SK-N-SH (cell line): ENCODE measurements around the gene RAD51B. TPM values are rescaled to one million over a fixed set of nuclear protein-coding genes. Genes with fewer than 3 reads are reported as not detected.

Source experiments
- CTCF ChIA-PET: fragments of 300-600, 350-600 bp; formaldehyde crosslinking; extraction: SDS; loops from one replicate; lab custom pipeline; 2021; lab: Yijun Ruan, JAX
- POLR2A ChIA-PET: fragments of 350-600 bp; sonication (Branson Sonifier 250); formaldehyde crosslinking; extraction: SDS; loops from one replicate; lab custom pipeline; 2020; ENCODE audit warnings: antibody characterized with exemption, inconsistent platforms; lab: Yijun Ruan, JAX
- DNase-seq: peaks from one replicate; pipeline ENCODE4 v3.0.0; 2012
- H2AFZ ChIP-seq: fragments of 200-600 bp; sonication (generic); 2 replicates; pipeline ENCODE4 v1.8.1; 2016; ENCODE audit warnings: antibody characterized with exemption, mild to moderate bottlenecking, low read depth
- H3F3A ChIP-seq: fragments of 200-600 bp; sonication (generic); replicated peaks from 2 replicates; pipeline ENCODE3; 2016; ENCODE audit warnings: antibody characterized with exemption, mild to moderate bottlenecking; ENCODE audit not compliant: insufficient read depth
- H3K27ac ChIP-seq, 2 experiments: fragments of 200-500 bp in 1 of 2; fragments of 200-600 bp in 1 of 2; sonication (Bioruptor generic) in 1 of 2; sonication (generic), shearing (Covaris generic) in 1 of 2; 2 replicates each; pipeline versions ENCODE4 v1.5.1 to v1.6.1; 2014 to 2016; ENCODE audit warnings: low read depth in 2 of 2, inconsistent platforms in 1 of 2, low read length in 1 of 2, mild to moderate bottlenecking in 1 of 2, mixed read lengths in 1 of 2
- H3K27me3 ChIP-seq: fragments of 200-600 bp; sonication (generic), shearing (Covaris generic); 2 replicates; pipeline ENCODE4 v1.6.1; 2016; ENCODE audit warnings: mixed run types; ENCODE audit not compliant: insufficient read depth
- H3K36me3 ChIP-seq, 2 experiments: fragments of 200-500 bp in 1 of 2; fragments of 200-600 bp in 1 of 2; sonication (Bioruptor generic) in 1 of 2; sonication (generic) in 1 of 2; replicated peaks in 1 of 2; 2 replicates each; pipeline versions ENCODE3 to v1.5.1; 2014 to 2016; ENCODE audit warnings: low read length in 1 of 2, mild to moderate bottlenecking in 1 of 2; ENCODE audit not compliant: insufficient read depth in 2 of 2, control insufficient read depth in 1 of 2
- H3K4me1 ChIP-seq, 2 experiments: fragments of 200-500 bp in 1 of 2; fragments of 200-600 bp in 1 of 2; sonication (Bioruptor generic) in 1 of 2; sonication (generic), shearing (Covaris generic) in 1 of 2; 2 replicates each; pipeline versions ENCODE4 v1.5.1 to v1.6.1; 2014 to 2016; ENCODE audit warnings: low read depth in 1 of 2, low read length in 1 of 2, mixed run types in 1 of 2; ENCODE audit not compliant: insufficient read depth in 2 of 2, control insufficient read depth in 1 of 2
- H3K4me2 ChIP-seq: fragments of 200-600 bp; sonication (generic), shearing (Covaris generic); 2 replicates; pipeline ENCODE4 v1.6.1; 2017; ENCODE audit warnings: mixed run types
- H3K4me3 ChIP-seq, 2 experiments: fragments of 200-500 bp in 1 of 2; fragments of 200-600 bp in 1 of 2; sonication (Bioruptor generic) in 1 of 2; sonication (generic), shearing (Covaris generic) in 1 of 2; 2 replicates each; pipeline versions ENCODE4 v1.5.1 to v1.8.1; 2014 to 2016; ENCODE audit warnings: low read depth in 2 of 2, inconsistent platforms in 1 of 2, low read length in 1 of 2, mild to moderate bottlenecking in 1 of 2, mixed read lengths in 1 of 2, moderate library complexity in 1 of 2
- H3K79me2 ChIP-seq: fragments of 200-600 bp; sonication (generic); 2 replicates; pipeline ENCODE4 v1.8.1; 2017; ENCODE audit warnings: mild to moderate bottlenecking; ENCODE audit not compliant: insufficient read depth
- H3K9ac ChIP-seq: fragments of 200-600 bp; sonication (generic); 2 replicates; pipeline ENCODE4 v1.6.1; 2017; ENCODE audit warnings: mixed run types
- H3K9me2 ChIP-seq: fragments of 200-600 bp; sonication (generic); 2 replicates; pipeline ENCODE4 v1.6.1; 2017; ENCODE audit warnings: mixed run types
- H3K9me3 ChIP-seq: fragments of 200-600 bp; sonication (generic); 2 replicates; pipeline ENCODE4 v1.6.1; 2017; ENCODE audit warnings: mixed run types, mild to moderate bottlenecking, moderate library complexity
- H4K20me1 ChIP-seq: fragments of 200-600 bp; sonication (generic); 2 replicates; pipeline ENCODE4 v1.6.1; 2017; ENCODE audit warnings: mild to moderate bottlenecking, mixed run types; ENCODE audit not compliant: insufficient read depth
- CHD2 ChIP-seq: fragments of 150-350 bp; IDR thresholded peaks from 2 replicates; pipeline ENCODE4 v1.6.1; 2018; ENCODE audit warnings: low read length; ENCODE audit not compliant: partially characterized antibody
- ELF1 ChIP-seq: IDR thresholded peaks from 2 replicates; pipeline ENCODE4 v1.4.0; 2012
- EP300 ChIP-seq, 2 experiments: IDR thresholded peaks; 2 replicates each; pipeline versions ENCODE4 v1.4.0 to v1.6.1; 2012; ENCODE audit warnings: borderline replicate concordance in 1 of 2, low read depth in 1 of 2, low read length in 1 of 2
- EZH2phosphoT487 ChIP-seq: fragments of 200-600 bp; sonication (generic); IDR thresholded peaks from 2 replicates; pipeline ENCODE4 v1.6.1; 2017; ENCODE audit warnings: low read depth, mixed run types, mild to moderate bottlenecking, antibody characterized with exemption, moderate library complexity, borderline replicate concordance
- FOXJ3 ChIP-seq: sonication (generic); formaldehyde crosslinking; IDR thresholded peaks from 2 replicates; pipeline ENCODE4 v1.5.1; 2020; ENCODE audit warnings: mild to moderate bottlenecking, missing genetic modification reagents
- GABPA ChIP-seq: IDR thresholded peaks from 2 replicates; pipeline ENCODE4 v1.4.0; 2012; ENCODE audit warnings: low read depth, mild to moderate bottlenecking
- IRF3 ChIP-seq: fragments of 150-350 bp; IDR thresholded peaks from 2 replicates; pipeline ENCODE4 v1.6.1; 2016; ENCODE audit warnings: mild to moderate bottlenecking, low read depth, low read length
- JUND ChIP-seq: IDR thresholded peaks from 2 replicates; pipeline ENCODE4 v1.4.0; 2012
- NFIC ChIP-seq: IDR thresholded peaks from 2 replicates; pipeline ENCODE4 v1.4.0; 2012; ENCODE audit warnings: borderline replicate concordance
- PBX3 ChIP-seq: IDR thresholded peaks from 2 replicates; pipeline ENCODE4; 2012
- SIN3A ChIP-seq: IDR thresholded peaks from 2 replicates; pipeline ENCODE4 v1.6.1; 2012; ENCODE audit warnings: low read depth, mild to moderate bottlenecking, low read length, moderate library complexity, borderline replicate concordance
- TEAD4 ChIP-seq: IDR thresholded peaks from 2 replicates; pipeline ENCODE4 v1.4.0; 2012; ENCODE audit warnings: mild to moderate bottlenecking, borderline replicate concordance; ENCODE audit not compliant: insufficient read depth
- USF1 ChIP-seq: IDR thresholded peaks from 2 replicates; pipeline ENCODE4 v1.4.0; 2012; ENCODE audit warnings: low read depth, borderline replicate concordance
- WGBS: methylation state at CpG from one replicate; pipeline ENCODE4 v1.1.6; 2017; ENCODE audit warnings: low lambda C conversion rate; 5-methylcytosine and 5-hydroxymethylcytosine counted together
- polyA plus RNA-seq, 3 experiments: library from polyadenylated mRNA; depleted of rRNA; stranded (reverse); fragments of >200 nt; gene quantifications; 2 replicates each; pipeline ENCODE4 v1.2.3, GENCODE V29; 2012
- TF ChIP-seq, protein P1 (sequence below): IDR thresholded peaks from 2 replicates; pipeline ENCODE4 v1.4.0; 2012; ENCODE audit warnings: low read depth, borderline replicate concordance

RAD51B gene
- polyA plus RNA-seq, 1 of the 3 experiments (the other 2 are of a cell fraction), result 6.0 TPM

DNA sequence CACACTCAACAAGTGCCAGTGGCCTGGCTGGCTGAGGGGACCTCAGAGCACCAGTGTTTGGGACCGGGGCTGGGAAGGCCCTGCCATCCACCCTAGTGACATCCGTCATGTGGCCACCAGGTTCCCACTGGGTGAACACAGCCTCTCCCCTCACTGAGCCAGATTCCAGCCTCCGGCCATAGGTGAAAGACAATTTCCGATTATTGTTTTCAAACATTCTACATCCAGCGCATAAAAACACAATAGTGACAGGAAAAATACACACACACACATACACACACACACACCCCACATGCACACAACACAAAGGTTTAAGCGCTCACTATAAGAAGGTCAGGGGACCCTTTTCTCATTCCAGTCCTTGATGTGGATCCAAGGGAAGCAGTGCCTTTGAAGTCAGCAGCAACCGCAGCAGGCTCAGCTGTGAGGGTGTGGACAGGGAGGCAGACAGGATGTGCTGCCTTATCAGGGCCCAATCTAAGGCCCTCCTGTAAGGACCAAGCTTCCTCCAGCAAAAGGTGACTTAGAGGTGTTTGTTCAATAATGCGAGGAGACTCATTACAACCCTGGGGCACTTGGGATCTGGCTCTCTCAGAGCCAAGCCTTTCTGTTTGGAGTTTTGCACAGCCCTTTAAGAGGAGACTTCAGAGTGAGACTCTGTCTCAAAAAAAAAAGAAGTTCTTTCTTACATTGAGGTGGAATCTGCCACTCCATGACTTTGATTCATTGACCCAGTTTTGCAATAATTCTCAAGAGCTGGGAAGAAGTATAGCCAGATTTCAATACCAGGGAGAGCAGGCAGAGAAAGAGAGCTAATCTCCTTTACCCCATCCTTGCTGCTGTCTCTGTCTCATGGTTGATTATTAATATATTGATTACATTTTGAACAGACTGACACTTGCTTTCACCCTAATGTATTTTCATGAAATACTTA is 745.5 kb downstream of the RAD51B start (continued):
- TF ChIP-seq IRF3, result no peak

DNA sequence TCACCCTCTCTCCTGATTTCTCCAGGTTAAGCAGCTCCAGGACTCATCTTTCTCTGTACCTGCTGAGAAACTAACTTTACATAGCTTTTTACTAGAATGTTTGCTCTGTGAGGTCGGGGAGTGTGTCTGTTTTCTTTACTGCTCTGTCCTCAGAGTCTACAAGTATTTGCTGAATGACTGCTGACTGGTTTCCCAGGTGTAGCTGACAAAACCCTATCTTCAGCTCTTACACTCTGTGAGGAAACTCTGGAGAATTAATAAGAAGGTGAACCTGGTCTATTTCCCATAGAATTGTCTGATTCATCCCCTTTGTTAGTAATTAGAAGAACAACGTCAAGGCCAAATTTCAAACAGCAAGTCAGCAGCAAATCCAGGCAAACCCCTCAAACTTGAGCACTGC is 746.5 kb downstream of the RAD51B start:
- POLR2A ChIA-PET, result no interaction called here
- H3K27ac ChIP-seq, result no peak overlapping the region
- no peaks in the 10 kb centered on the region for H3K79me2 ChIP-seq
- H2AFZ ChIP-seq, result no peak overlapping the region
- DNase-seq, result no peak
- no peak overlapping the region for H3K4me2 ChIP-seq
- no peak for TF ChIP-seq SIN3A
- TF ChIP-seq, all 33 proteins: peak for 0
- Histone ChIP-seq H3K4me1 (peaks cover 0 to 11% of the 10 kb centered on the region in 2 experiments; a peak in 1 of 4 replicates), H3K36me3 (no peaks in the 10 kb centered on the region), H3F3A (no peaks in the 10 kb centered on the region), H4K20me1 (no peaks in the 10 kb centered on the region), H3K9me2 (no peaks in the 10 kb centered on the region), H3K9me3 (no peaks in the 10 kb centered on the region), H3K27me3 (no peaks in the 10 kb centered on the region), H3K9ac (no peak overlapping the region), H3K4me3 (no peak overlapping the region)
- CTCF ChIA-PET, result interaction anchor here (0.8 to 1.0 kb wide), 2 partner anchors 180 to 223 kb away, joined by 3 to 4 read pairs; no protein-coding TSS in a partner anchor
- WGBS, result 76% methylated on average over 2 of the region's 2 CpGs

DNA sequence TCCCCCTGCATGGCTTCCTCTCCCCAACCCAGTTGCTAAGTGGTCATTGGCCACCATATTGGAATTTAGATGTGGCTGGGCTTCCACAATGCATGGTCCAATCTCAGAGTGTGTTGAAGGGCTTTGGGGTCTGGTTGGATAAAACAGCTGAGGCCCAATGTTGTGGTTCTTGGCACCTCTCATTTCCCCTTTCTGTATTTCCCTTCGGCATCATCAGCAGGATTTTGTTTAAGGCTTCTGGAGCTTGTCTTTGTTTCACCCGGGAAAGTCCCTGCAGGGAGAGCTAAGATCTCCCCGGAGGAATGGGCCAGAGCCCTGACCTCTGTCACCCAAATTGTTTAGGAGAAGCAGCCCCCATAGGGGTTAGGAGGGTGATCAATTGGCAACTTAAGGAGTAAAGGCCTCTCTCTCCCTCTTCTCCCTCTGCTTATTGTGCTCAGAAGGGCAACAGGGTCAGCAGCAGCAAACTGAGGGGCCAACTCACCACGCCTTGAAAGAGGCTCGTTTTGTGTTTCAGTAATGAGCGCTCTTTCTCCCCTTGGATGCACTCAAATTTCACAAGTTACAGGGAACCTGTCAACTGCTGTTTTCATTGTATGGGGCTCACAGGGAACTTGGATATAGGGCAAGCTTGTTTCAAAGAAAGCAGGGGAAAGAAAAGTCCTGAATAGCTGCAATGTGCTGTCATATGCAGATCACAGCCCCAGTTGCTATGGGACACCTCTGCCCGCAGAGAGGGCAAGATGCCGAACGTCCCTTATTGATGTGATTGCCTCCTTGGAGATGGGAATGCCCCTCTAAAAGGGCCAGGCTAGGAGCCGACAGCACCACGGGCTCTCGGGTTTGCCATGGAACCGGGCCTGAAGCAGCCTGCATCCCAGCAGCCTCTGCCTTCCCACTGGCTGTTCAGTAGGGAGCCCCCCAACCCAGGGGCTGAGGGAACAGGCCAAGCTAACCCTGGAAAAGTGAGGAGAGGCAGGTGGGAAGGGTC is 749.6 kb downstream of the RAD51B start:
- Histone ChIP-seq H3K9me2 (no peaks in the 10 kb centered on the region), H4K20me1 (no peaks in the 10 kb centered on the region), H3K4me3 (no peak overlapping the region), H3K4me2 (no peak overlapping the region), H3K9ac (no peak overlapping the region), H3K27ac (no peak overlapping the region), H3F3A (no peaks in the 10 kb centered on the region), H3K27me3 (no peaks in the 10 kb centered on the region), H3K36me3 (no peaks in the 10 kb centered on the region), H3K4me1 (peaks cover 0 to 2% of the 10 kb centered on the region in 2 experiments; a peak in 1 of 4 replicates), H3K9me3 (no peaks in the 10 kb centered on the region), H3K79me2 (no peaks in the 10 kb centered on the region), H2AFZ (no peak overlapping the region)
- TF ChIP-seq SIN3A (no peak), JUND (no peak), USF1 (no peak), EZH2phosphoT487 (no peak), EP300 (IDR thresholded peaks at IDR 0.05; ENCODE audit: borderline replicate concordance in 1 of 2, low read depth in 1 of 2, low read length in 1 of 2) (no peak), IRF3 (no peak), GABPA (no peak), PBX3 (no peak), CHD2 (no peak), FOXJ3 (CRISPR knock-in tag) (no peak), ELF1 (no peak), TEAD4 (no peak), NFIC (no peak)
- TF ChIP-seq, protein P1, sequence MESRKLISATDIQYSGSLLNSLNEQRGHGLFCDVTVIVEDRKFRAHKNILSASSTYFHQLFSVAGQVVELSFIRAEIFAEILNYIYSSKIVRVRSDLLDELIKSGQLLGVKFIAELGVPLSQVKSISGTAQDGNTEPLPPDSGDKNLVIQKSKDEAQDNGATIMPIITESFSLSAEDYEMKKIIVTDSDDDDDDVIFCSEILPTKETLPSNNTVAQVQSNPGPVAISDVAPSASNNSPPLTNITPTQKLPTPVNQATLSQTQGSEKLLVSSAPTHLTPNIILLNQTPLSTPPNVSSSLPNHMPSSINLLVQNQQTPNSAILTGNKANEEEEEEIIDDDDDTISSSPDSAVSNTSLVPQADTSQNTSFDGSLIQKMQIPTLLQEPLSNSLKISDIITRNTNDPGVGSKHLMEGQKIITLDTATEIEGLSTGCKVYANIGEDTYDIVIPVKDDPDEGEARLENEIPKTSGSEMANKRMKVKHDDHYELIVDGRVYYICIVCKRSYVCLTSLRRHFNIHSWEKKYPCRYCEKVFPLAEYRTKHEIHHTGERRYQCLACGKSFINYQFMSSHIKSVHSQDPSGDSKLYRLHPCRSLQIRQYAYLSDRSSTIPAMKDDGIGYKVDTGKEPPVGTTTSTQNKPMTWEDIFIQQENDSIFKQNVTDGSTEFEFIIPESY, result no peak
- CTCF ChIA-PET, result no interaction called here
- WGBS, result 89% methylated on average over 9 of the region's 13 CpGs
- DNase-seq, result no peak
- POLR2A ChIA-PET, result no interaction called here
